Natural killer cell treated with Interleukin-12 subunit alpha and Interleukin-12 subunit beta and Interleukin-15 and Interleukin-18, amount 100 ng/mL, for 72 hours (primary cell): ENCODE results near the gene POLA2. TPM values are rescaled to one million over a fixed set of nuclear protein-coding genes. Genes with fewer than 3 reads are reported as not detected.

Source experiments
- ATAC-seq, 2 donors: fragments of 150-1000 bp; cut with Tn5 transposase in 1 of 2; sonication (Bioruptor Pico), chemical (Tn5 transposase) in 1 of 2; 2 replicates each; pipeline ENCODE4 v1.10.0; 2021
- DNase-seq: peaks from one replicate; pipeline ENCODE4 v3.0.0; 2022; ENCODE audit warnings: low spot score
- H3K27ac Mint-ChIP-seq, 2 donors: 1 replicate in 1 of 2; 2 replicates in 1 of 2; pipeline ENCODE4 v1.8.0; 2022; ENCODE audit warnings: mixed read lengths in 2 of 2, mild to moderate bottlenecking in 1 of 2, moderate library complexity in 1 of 2
- H3K27me3 Mint-ChIP-seq, 2 donors: 1 replicate in 1 of 2; 2 replicates in 1 of 2; pipeline ENCODE4 v1.8.0; 2022; ENCODE audit warnings: mixed read lengths in 2 of 2
- H3K36me3 Mint-ChIP-seq: one replicate; pipeline ENCODE4 v1.8.0; 2022; ENCODE audit warnings: mixed read lengths
- H3K4me1 Mint-ChIP-seq, 2 donors: 1 replicate in 1 of 2; 2 replicates in 1 of 2; pipeline ENCODE4 v1.8.0; 2022; ENCODE audit warnings: low read depth in 2 of 2, mixed read lengths in 2 of 2, mild to moderate bottlenecking in 1 of 2
- H3K4me3 Mint-ChIP-seq: one replicate; pipeline ENCODE4 v1.8.0; 2022; ENCODE audit warnings: mixed read lengths
- H3K9me3 Mint-ChIP-seq: 2 replicates; pipeline ENCODE4 v1.8.0; 2022; ENCODE audit warnings: mixed read lengths
- total RNA-seq, 2 donors: library from RNA; stranded (reverse); gene quantifications; one replicate each; pipeline ENCODE4 v1.2.3, GENCODE V29; 2022

POLA2 gene
- total RNA-seq, 2 donors from 2014 or later: 56.8 to 80.9 TPM

- peaks cover 8% of the 10 kb centered on the region for H3K36me3 Mint-ChIP-seq
- no peaks in the 10 kb centered on the region for H3K9me3 Mint-ChIP-seq
- no peaks in the 10 kb centered on the region for H3K4me1 Mint-ChIP-seq
- no peak for DNase-seq
- no peaks in the 10 kb centered on the region for H3K27me3 Mint-ChIP-seq
- no peak overlapping the region for H3K4me3 Mint-ChIP-seq
- no peak overlapping the region for H3K27ac Mint-ChIP-seq
- ATAC-seq: peak in 1 of 2 donors; percentile 6
Measured at GRCh38 chr11:65298131-65298535, 36.4 kb downstream of the POLA2 start.

GRCh38 chr11:65298655-65299179 is 37.0 kb downstream of the POLA2 start:
- Mint-ChIP-seq H3K4me3 (no peak overlapping the region), H3K27ac (no peak overlapping the region), H3K36me3 (peaks cover 8% of the 10 kb centered on the region), H3K27me3 (no peaks in the 10 kb centered on the region), H3K9me3 (no peaks in the 10 kb centered on the region), H3K4me1 (no peaks in the 10 kb centered on the region)
- DNase-seq: no peak
- ATAC-seq: no peak

DNA sequence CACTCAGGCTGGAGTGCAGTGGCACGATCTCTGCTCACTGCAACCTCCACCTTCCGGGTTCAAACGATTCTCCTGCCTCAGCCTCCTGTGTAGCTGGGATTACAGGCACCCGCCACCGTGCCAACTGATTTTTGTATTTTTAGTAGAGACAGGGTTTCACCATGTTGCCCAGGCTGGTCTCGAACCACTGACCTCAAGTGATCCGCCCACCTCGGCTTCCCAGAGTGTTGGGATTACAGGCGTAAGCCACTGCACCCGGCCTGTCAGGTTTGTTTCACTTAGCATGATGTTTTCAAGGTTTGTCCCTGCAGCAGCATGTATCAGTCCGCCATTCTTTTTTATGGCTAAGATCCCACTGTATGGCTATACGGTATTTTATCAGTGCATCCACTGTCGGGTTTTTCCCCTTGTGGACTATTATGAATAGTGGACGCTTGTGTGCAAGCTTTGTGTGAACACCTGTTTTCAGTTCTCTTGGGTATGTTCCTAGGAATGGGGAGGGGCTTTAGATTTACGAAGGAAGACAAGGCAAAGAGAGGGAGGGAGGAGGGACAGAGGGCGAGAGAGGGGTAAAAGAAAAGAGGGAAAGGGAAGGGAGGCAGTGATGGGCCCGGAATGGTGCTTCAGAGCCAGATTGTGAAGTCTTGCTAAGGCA is 39.0 kb downstream of the POLA2 start:
- ATAC-seq: no peak
- no peak overlapping the region for H3K27ac Mint-ChIP-seq
- no peaks in the 10 kb centered on the region for H3K27me3 Mint-ChIP-seq
- no peaks in the 10 kb centered on the region for H3K9me3 Mint-ChIP-seq
- H3K4me1 Mint-ChIP-seq: no peaks in the 10 kb centered on the region
- no peaks in the 10 kb centered on the region for H3K36me3 Mint-ChIP-seq
- DNase-seq: no peak
- no peak overlapping the region for H3K4me3 Mint-ChIP-seq

- Mint-ChIP-seq H3K27ac (no peak overlapping the region), H3K27me3 (no peaks in the 10 kb centered on the region), H3K4me1 (no peaks in the 10 kb centered on the region), H3K36me3 (no peaks in the 10 kb centered on the region), H3K4me3 (no peak overlapping the region), H3K9me3 (no peaks in the 10 kb centered on the region)
- DNase-seq (no peak), ATAC-seq (no peak)
Measured at GRCh38 chr11:65301491-65302329, 39.9 kb downstream of the POLA2 start.

- Mint-ChIP-seq H3K36me3 (no peaks in the 10 kb centered on the region), H3K4me3 (no peak overlapping the region), H3K9me3 (no peaks in the 10 kb centered on the region), H3K4me1 (no peaks in the 10 kb centered on the region), H3K27ac (no peak overlapping the region), H3K27me3 (no peaks in the 10 kb centered on the region)
- no peak for ATAC-seq
- DNase-seq: no peak
Measured at GRCh38 chr11:65303555-65303954, 41.8 kb downstream of the POLA2 start.

DNA sequence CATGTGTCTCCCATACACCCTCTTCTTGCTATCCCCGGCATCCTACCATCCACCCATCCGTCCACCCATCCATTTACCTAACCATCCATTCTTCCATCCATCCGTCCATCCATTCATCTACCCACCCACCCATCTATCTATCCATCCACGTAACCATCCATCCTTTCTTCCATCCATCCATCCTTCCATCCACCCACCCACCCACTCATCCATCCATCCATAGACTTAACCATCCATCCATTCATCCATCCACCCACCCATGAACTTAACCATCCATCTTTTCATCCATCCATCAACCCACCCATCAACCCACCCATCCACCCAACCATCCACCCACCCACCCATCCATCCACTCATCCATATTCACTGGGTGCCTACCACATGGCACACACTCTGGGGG is 42.3 kb downstream of the POLA2 start:
- ATAC-seq (no peak), DNase-seq (no peak)
- Mint-ChIP-seq H3K27ac (no peak overlapping the region), H3K4me1 (no peaks in the 10 kb centered on the region), H3K27me3 (no peaks in the 10 kb centered on the region), H3K4me3 (no peak overlapping the region), H3K9me3 (no peaks in the 10 kb centered on the region), H3K36me3 (no peaks in the 10 kb centered on the region)

DNA sequence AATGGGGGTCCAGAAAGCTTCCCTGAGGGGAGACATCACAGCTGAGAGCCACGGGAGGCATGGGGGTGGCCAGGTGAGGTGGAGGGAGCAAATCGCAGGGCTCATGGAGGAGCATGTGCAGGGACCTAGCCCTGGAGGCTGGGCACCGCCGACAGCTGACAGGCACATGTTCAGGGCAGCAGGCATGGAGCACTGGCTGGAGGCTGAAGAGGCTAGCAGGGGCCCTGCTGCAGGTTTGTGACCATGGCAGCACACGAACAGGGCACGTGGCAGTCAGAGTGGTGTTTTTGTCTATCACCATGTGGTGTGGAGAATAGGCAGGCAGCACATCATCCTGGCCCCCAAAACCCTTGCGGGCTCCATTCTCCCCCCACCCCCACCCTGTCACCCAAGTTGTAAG is 42.9 kb downstream of the POLA2 start:
- no peaks in the 10 kb centered on the region for H3K9me3 Mint-ChIP-seq
- H3K4me3 Mint-ChIP-seq: no peak overlapping the region
- no peak for DNase-seq
- no peak overlapping the region for H3K27ac Mint-ChIP-seq
- H3K36me3 Mint-ChIP-seq: no peaks in the 10 kb centered on the region
- no peaks in the 10 kb centered on the region for H3K27me3 Mint-ChIP-seq
- ATAC-seq: no peak
- H3K4me1 Mint-ChIP-seq: no peaks in the 10 kb centered on the region

GRCh38 chr11:65305501-65306268 is 43.9 kb downstream of the POLA2 start:
- Mint-ChIP-seq H3K4me1 (no peaks in the 10 kb centered on the region), H3K36me3 (no peaks in the 10 kb centered on the region), H3K9me3 (no peaks in the 10 kb centered on the region), H3K27me3 (no peaks in the 10 kb centered on the region), H3K27ac (no peak overlapping the region), H3K4me3 (no peak overlapping the region)
- ATAC-seq (no peak), DNase-seq (no peak)

DNA sequence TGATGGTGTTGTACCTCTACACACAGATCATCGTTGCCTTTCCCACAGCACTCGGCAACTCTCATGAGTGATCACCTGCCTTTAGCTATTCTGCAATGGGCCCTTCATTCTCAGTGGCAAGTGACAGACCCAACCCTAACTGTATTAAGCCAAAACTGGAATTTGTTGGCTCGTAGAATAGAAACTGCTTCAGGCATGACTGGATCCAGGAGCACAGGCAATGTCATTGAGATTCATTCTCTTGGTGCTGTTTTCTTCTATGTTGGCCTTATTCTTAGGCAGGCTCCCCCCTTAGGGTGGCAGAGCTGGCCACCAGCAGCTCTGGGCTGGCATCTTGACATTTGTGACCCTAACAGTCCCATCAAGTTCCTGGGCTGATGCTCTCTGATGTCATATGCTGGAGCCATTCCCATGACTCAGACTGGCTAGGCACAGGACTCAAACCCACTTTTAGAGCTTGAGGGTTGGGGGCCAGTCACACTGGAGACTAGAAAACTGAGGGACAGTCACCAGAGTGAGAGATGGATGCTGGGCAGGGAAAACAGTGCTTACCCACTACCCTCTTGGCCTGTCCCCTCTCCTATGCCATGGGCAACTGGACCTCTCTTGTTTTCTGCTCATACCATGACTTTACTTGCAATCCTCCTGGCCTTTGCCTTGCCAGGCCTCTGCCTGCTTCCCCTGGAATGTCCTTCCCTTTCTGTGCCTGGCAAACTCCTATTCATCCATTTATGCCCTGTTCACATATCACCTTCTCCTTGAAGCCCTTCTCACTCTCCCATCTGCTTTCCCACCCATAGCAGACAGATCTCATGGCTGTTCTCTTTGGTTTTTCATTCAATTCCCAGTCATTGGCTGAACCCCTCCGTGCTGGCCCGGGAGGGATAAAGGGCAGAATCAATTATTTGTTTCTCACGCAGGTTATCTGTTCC is 45.8 kb downstream of the POLA2 start:
- H3K27ac Mint-ChIP-seq: no peak overlapping the region
- no peaks in the 10 kb centered on the region for H3K4me1 Mint-ChIP-seq
- no peak for ATAC-seq
- no peaks in the 10 kb centered on the region for H3K36me3 Mint-ChIP-seq
- H3K27me3 Mint-ChIP-seq: no peaks in the 10 kb centered on the region
- no peak for DNase-seq
- H3K9me3 Mint-ChIP-seq: no peaks in the 10 kb centered on the region
- no peak overlapping the region for H3K4me3 Mint-ChIP-seq

- H3K36me3 Mint-ChIP-seq: no peaks in the 10 kb centered on the region
- H3K27ac Mint-ChIP-seq: no peak overlapping the region
- H3K27me3 Mint-ChIP-seq: peaks cover 0 to under 1% of the 10 kb centered on the region in 2 donors
- H3K4me3 Mint-ChIP-seq: no peak overlapping the region
- no peaks in the 10 kb centered on the region for H3K9me3 Mint-ChIP-seq
- peaks cover 0 to under 1% of the 10 kb centered on the region in 2 donors for H3K4me1 Mint-ChIP-seq
- ATAC-seq: peak in 1 of 2 donors; percentile 20
- no peak for DNase-seq
Measured at GRCh38 chr11:65308281-65308891, 46.6 kb downstream of the POLA2 start.

DNA sequence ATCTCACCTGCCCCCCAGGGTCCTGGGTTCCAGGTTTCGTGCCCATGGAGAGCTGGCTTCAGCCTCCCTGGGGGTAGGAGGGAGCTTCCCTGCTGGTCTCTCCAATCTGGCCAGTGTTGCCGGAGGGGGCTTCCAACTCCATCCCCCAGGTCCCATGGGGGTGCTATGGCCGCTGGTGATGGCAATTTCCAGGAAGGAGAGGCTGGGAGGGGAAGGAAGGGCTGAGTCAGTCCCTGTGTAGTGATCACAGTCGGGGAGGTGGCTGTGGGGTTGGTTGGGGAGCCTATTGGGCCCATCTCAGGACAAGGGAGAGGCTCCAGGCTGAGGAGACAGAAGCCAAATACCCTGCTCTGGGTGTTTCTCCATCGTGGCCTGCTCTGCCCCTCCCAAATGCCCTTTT is 47.2 kb downstream of the POLA2 start:
- H3K9me3 Mint-ChIP-seq: no peaks in the 10 kb centered on the region
- no peak for ATAC-seq
- H3K4me3 Mint-ChIP-seq: no peak overlapping the region
- H3K27me3 Mint-ChIP-seq: peaks cover 0 to 7% of the 10 kb centered on the region in 2 donors
- no peak overlapping the region for H3K27ac Mint-ChIP-seq
- peaks cover 0 to 3% of the 10 kb centered on the region in 2 donors for H3K4me1 Mint-ChIP-seq
- no peak for DNase-seq
- no peaks in the 10 kb centered on the region for H3K36me3 Mint-ChIP-seq

DNA sequence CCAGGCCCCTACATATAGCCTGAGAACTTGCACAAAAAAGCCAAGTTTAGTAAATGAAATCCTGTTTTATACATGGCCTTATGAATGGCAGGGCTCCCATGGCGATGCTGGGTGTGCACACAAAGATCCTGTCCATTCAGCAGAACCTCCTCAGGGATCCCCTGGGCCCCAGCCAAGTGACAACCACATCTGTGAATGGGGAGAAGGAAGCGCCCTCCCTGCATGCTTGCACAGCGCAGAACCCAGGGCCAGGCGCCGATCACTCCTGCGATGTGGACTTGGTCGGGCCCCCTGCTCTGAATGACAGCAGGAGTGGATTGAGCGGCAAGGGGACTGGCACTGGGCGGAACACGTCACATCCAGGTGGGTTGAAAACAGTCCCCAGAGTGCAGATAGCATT is 48.5 kb downstream of the POLA2 start:
- Mint-ChIP-seq H3K36me3 (no peaks in the 10 kb centered on the region), H3K9me3 (no peaks in the 10 kb centered on the region)

GRCh38 chr11:65310736-65311135 is 49.0 kb downstream of the POLA2 start:
- Mint-ChIP-seq H3K4me1 (peaks cover 3 to 4% of the 10 kb centered on the region in 2 donors), H3K4me3 (no peak overlapping the region), H3K27ac (no peak overlapping the region), H3K36me3 (no peaks in the 10 kb centered on the region), H3K9me3 (no peaks in the 10 kb centered on the region), H3K27me3 (peaks cover 0 to 7% of the 10 kb centered on the region in 2 donors)
- ATAC-seq (no peak), DNase-seq (no peak)

More for the DNA sequence above, 48.5 kb downstream of the POLA2 start:
- DNase-seq: no peak
- peaks cover 0 to 7% of the 10 kb centered on the region in 2 donors for H3K27me3 Mint-ChIP-seq
- H3K27ac Mint-ChIP-seq: no peak overlapping the region
- peaks cover 0 to 3% of the 10 kb centered on the region in 2 donors for H3K4me1 Mint-ChIP-seq
- ATAC-seq: no peak
- no peak overlapping the region for H3K4me3 Mint-ChIP-seq
